DMS153 (cell line): Measurements from ENCODE around the gene ANKRD63.

Source experiments
- DNase-seq: peaks from one replicate; lab custom pipeline; 2025; lab: John Stamatoyannopoulos, UW

ANKRD63 gene

GRCh38 chr15:40295877-40296560, 13.2 kb upstream of the ANKRD63 start:
- no peak for DNase-seq

GRCh38 chr15:40295297-40295696, 12.4 kb upstream of the ANKRD63 start:
- no peak for DNase-seq

- no peak for DNase-seq
Measured at GRCh38 chr15:40293905-40294895, 11.3 kb upstream of the ANKRD63 start.

- no peak for DNase-seq
Measured at GRCh38 chr15:40293006-40293405, 10.1 kb upstream of the ANKRD63 start.

- no peak for DNase-seq
Measured at GRCh38 chr15:40292246-40292645, 9.4 kb upstream of the ANKRD63 start.

- no peak for DNase-seq
Measured at GRCh38 chr15:40290918-40291574, 8.2 kb upstream of the ANKRD63 start.

- no peak for DNase-seq
Measured at GRCh38 chr15:40290545-40290917, 7.7 kb upstream of the ANKRD63 start.

- DNase-seq = peak; percentile 34
Measured at GRCh38 chr15:40289140-40289775, 6.4 kb upstream of the ANKRD63 start.

GRCh38 chr15:40287968-40288367, 5.1 kb upstream of the ANKRD63 start:
- no peak for DNase-seq

GRCh38 chr15:40287505-40287904, 4.6 kb upstream of the ANKRD63 start:
- DNase-seq = no peak

- no peak for DNase-seq
Measured at GRCh38 chr15:40286794-40287193, 3.9 kb upstream of the ANKRD63 start.

- no peak for DNase-seq
Measured at GRCh38 chr15:40286061-40286532, 3.2 kb upstream of the ANKRD63 start.

GRCh38 chr15:40285554-40286011, 2.7 kb upstream of the ANKRD63 start:
- no peak for DNase-seq

GRCh38 chr15:40285151-40285550, 2.3 kb upstream of the ANKRD63 start:
- DNase-seq = no peak

- DNase-seq = no peak
Measured at GRCh38 chr15:40283615-40284300, 894 bp upstream of the ANKRD63 start.

- DNase-seq = no peak
Measured at GRCh38 chr15:40282147-40282868, 556 bp downstream of the ANKRD63 start.

GRCh38 chr15:40281801-40282146, 1.1 kb downstream of the ANKRD63 start:
- no peak for DNase-seq

- no peak for DNase-seq
Measured at GRCh38 chr15:40281057-40281800, 1.6 kb downstream of the ANKRD63 start.

- no peak for DNase-seq
Measured at GRCh38 chr15:40280260-40281056, 2.4 kb downstream of the ANKRD63 start.
